MM.1S (cell line): ENCODE data around the gene TNPO2.

Source experiments
- CTCF ChIP-seq: fragments of 300-600 bp; sonication (generic); IDR thresholded peaks from 2 replicates; pipeline ENCODE4 v1.5.1; 2016; ENCODE audit warnings: antibody characterized with exemption, low read length, mixed read lengths
- EZH2 ChIP-seq: fragments of 300-600 bp; sonication (generic); optimal IDR thresholded peaks from 2 replicates; pipeline ENCODE3; 2017; ENCODE audit warnings: low read depth, mild to moderate bottlenecking, antibody characterized with exemption, low read length, mixed read lengths

- TF ChIP-seq EZH2 (no peak), CTCF (no peak)
These were observed 62.8 kb downstream of the TNPO2 start for GRCh38 chr19:12660980-12661379.
